HepG2 (cell line): ENCODE results near the gene CA7. TPM values are rescaled to one million over a fixed set of nuclear protein-coding genes. Genes with fewer than 3 reads are reported as not detected.

Experiments used
- ATRX ChIP-seq: sonication (generic); formaldehyde crosslinking; IDR thresholded peaks from 2 replicates; pipeline ENCODE4 v1.4.0; 2020; ENCODE audit warnings: missing genetic modification reagents, borderline replicate concordance
- CBFB ChIP-seq: sonication (generic); formaldehyde crosslinking; IDR thresholded peaks from 2 replicates; pipeline ENCODE4 v1.4.0; 2020; ENCODE audit warnings: missing genetic modification reagents
- CENPX ChIP-seq: sonication (generic); formaldehyde crosslinking; IDR thresholded peaks from 2 replicates; pipeline ENCODE4 v1.9.0; 2021; ENCODE audit warnings: mild to moderate bottlenecking, missing genetic modification reagents, moderate library complexity
- ISX ChIP-seq: sonication (generic); formaldehyde crosslinking; conservative IDR thresholded peaks from 2 replicates; pipeline ENCODE4 v1.5.0; 2020; ENCODE audit warnings: missing genetic modification reagents
- MIER3 ChIP-seq: IDR thresholded peaks from 2 replicates; pipeline ENCODE4 v1.6.1; 2016; ENCODE audit warnings: missing compliant biosample characterization, borderline replicate concordance
- ONECUT2 ChIP-seq: sonication (generic); formaldehyde crosslinking; IDR thresholded peaks from 2 replicates; pipeline ENCODE4 v1.4.0; 2020; ENCODE audit warnings: missing genetic modification reagents
- SRSF4 ChIP-seq: fragments of 200-400 bp; formaldehyde crosslinking; IDR thresholded peaks from one replicate; pipeline ENCODE4 v1.6.1; 2018; ENCODE audit warnings: mild to moderate bottlenecking, low read depth, low read length, moderate library complexity; ENCODE audit not compliant: poor library complexity, severe bottlenecking
- ZNF496 ChIP-seq: sonication (generic); formaldehyde crosslinking; IDR thresholded peaks from 2 replicates; pipeline ENCODE4 v1.8.1; 2023; ENCODE audit warnings: mild to moderate bottlenecking, moderate library complexity, missing genetic modification reagents; ENCODE audit not compliant: insufficient replicate concordance
- ZNF501 ChIP-seq: sonication (generic); formaldehyde crosslinking; IDR thresholded peaks from 2 replicates; pipeline ENCODE4 v1.5.1; 2020; ENCODE audit warnings: mild to moderate bottlenecking, moderate library complexity, missing genetic modification reagents
- ZNF619 ChIP-seq: sonication (generic); formaldehyde crosslinking; IDR thresholded peaks from 2 replicates; pipeline ENCODE4 v1.4.0; 2020; ENCODE audit warnings: mild to moderate bottlenecking, missing genetic modification reagents
- ZNF747 ChIP-seq: sonication (generic); formaldehyde crosslinking; IDR thresholded peaks from 2 replicates; pipeline ENCODE4 v1.8.1; 2023; ENCODE audit warnings: missing genetic modification reagents, mild to moderate bottlenecking, borderline replicate concordance
- ZNF780A ChIP-seq: sonication (generic); formaldehyde crosslinking; IDR thresholded peaks from 2 replicates; pipeline ENCODE4 v1.8.0; 2022; ENCODE audit warnings: mild to moderate bottlenecking, missing genetic modification reagents, moderate library complexity
- polyA plus RNA-seq, 8 experiments: library from polyadenylated mRNA; depleted of rRNA in 3 of 8; stranded (reverse) in 7 of 8; unstranded in 1 of 8; fragments of >200 nt; fragmentation: Illumina TruSeq in 4 of 8; extraction: Trizol in 4 of 8; gene quantifications; 2 replicates each; pipeline versions ENCODE4 v1.2.1 to v1.2.3, GENCODE V29; 2011 to 2016; ENCODE audit warnings: low read depth in 4 of 8, missing spikeins in 1 of 8, mixed read lengths in 1 of 8; ENCODE audit not compliant: insufficient read depth in 1 of 8
- total RNA-seq, 5 experiments: library from RNA; depleted of rRNA; stranded (reverse); fragments of >200 nt; fragmentation: Illumina TruSeq; extraction: Trizol; gene quantifications; 2 replicates each; pipeline ENCODE4 v1.2.3, GENCODE V29; 2016; ENCODE audit warnings: low read depth in 1 of 5
- TF ChIP-seq, protein P1 (sequence below): sonication (generic); formaldehyde crosslinking; IDR thresholded peaks from 2 replicates; pipeline ENCODE4 v1.4.0; 2020; ENCODE audit warnings: missing genetic modification reagents, borderline replicate concordance
- TF ChIP-seq, protein P2 (sequence below): sonication (generic); formaldehyde crosslinking; IDR thresholded peaks from 2 replicates; pipeline ENCODE4 v1.4.0; 2020; ENCODE audit warnings: mild to moderate bottlenecking, missing genetic modification reagents
- TF ChIP-seq, protein P3 (sequence below): sonication (generic); formaldehyde crosslinking; IDR thresholded peaks from 2 replicates; pipeline ENCODE4 v1.5.1; 2020; ENCODE audit warnings: missing genetic modification reagents, mild to moderate bottlenecking, borderline replicate concordance
- TF ChIP-seq, protein P4 (sequence below): sonication (generic); formaldehyde crosslinking; IDR thresholded peaks from 2 replicates; pipeline ENCODE4 v1.4.0; 2020; ENCODE audit warnings: mild to moderate bottlenecking, low read depth, missing genetic modification reagents
- TF ChIP-seq, protein P5 (sequence below): sonication (generic); formaldehyde crosslinking; IDR thresholded peaks from 2 replicates; pipeline ENCODE4; 2020; ENCODE audit warnings: missing genetic modification reagents, mild to moderate bottlenecking, borderline replicate concordance
- TF ChIP-seq, protein P6 (sequence below): sonication (generic); formaldehyde crosslinking; IDR thresholded peaks from 2 replicates; pipeline ENCODE4 v1.5.0; 2020; ENCODE audit warnings: missing genetic modification reagents

CA7 gene
- total and polyA plus RNA-seq, 2 of the 13 experiments (the other 11 are each of a cell fraction or from before 2014, with no cell fraction given): not detected

DNA sequence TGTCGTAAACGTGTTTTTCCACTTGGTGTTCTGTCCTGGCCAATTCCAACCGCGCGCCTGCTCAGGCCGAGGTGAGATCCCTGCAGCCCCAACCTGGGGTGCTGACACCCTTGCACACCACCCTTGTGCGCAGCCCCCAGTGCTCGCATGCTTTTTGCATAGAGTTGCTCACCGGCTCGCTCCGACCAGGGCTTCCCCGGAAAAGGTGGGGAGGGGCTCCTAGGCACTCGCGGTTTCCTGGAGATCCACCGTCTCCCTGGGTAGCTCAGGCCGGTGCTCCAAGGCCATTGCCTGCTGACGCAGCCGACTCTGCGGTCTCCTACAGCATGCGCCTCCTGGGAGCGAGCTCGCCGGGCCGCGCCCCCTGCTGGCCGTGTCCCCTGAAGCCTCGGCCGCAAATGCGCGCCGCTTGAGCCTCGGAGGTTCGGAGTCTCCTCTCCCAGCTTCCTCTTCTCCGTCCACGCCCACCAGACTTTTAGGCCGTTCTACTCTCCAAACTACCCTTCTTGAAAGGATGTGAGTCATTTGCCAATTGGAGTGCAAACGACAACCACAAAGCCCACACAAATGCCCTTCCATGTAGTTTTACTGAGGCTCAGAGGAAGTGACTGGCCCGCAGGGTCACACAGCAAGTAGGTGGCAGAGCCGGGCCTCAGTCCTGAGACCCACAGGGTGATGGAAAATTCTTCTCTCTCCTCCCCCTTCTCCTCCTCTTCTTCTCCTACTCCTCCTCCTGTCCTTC, 28.9 kb downstream of the CA7 start (continued):
- TF ChIP-seq, protein P1, sequence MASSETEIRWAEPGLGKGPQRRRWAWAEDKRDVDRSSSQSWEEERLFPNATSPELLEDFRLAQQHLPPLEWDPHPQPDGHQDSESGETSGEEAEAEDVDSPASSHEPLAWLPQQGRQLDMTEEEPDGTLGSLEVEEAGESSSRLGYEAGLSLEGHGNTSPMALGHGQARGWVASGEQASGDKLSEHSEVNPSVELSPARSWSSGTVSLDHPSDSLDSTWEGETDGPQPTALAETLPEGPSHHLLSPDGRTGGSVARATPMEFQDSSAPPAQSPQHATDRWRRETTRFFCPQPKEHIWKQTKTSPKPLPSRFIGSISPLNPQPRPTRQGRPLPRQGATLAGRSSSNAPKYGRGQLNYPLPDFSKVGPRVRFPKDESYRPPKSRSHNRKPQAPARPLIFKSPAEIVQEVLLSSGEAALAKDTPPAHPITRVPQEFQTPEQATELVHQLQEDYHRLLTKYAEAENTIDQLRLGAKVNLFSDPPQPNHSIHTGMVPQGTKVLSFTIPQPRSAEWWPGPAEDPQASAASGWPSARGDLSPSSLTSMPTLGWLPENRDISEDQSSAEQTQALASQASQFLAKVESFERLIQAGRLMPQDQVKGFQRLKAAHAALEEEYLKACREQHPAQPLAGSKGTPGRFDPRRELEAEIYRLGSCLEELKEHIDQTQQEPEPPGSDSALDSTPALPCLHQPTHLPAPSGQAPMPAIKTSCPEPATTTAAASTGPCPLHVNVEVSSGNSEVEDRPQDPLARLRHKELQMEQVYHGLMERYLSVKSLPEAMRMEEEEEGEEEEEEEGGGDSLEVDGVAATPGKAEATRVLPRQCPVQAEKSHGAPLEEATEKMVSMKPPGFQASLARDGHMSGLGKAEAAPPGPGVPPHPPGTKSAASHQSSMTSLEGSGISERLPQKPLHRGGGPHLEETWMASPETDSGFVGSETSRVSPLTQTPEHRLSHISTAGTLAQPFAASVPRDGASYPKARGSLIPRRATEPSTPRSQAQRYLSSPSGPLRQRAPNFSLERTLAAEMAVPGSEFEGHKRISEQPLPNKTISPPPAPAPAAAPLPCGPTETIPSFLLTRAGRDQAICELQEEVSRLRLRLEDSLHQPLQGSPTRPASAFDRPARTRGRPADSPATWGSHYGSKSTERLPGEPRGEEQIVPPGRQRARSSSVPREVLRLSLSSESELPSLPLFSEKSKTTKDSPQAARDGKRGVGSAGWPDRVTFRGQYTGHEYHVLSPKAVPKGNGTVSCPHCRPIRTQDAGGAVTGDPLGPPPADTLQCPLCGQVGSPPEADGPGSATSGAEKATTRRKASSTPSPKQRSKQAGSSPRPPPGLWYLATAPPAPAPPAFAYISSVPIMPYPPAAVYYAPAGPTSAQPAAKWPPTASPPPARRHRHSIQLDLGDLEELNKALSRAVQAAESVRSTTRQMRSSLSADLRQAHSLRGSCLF (CRISPR knock-in tag): no peak
- TF ChIP-seq ZNF619 (CRISPR knock-in tag) (peak; percentile 65; the same call in 1 of the 2 replicates), MIER3 (CRISPR knock-in tag) (peak; percentile 67; the same call in 1 of the 2 replicates), CBFB (CRISPR knock-in tag) (peak; percentile 78), ZNF501 (CRISPR knock-in tag) (0 out of 2 replicates have a peak, but pooled peaks have one; percentile 43), SRSF4 (no peak), ZNF747 (peak; percentile 87; the same call in 1 of the 2 replicates), ZNF496 (CRISPR knock-in tag) (no peak), CENPX (CRISPR knock-in tag) (no peak), ONECUT2 (CRISPR knock-in tag) (no peak), ZNF780A (CRISPR knock-in tag) (peak; percentile 50; the same call in 1 of the 2 replicates), ATRX (CRISPR knock-in tag) (no peak), ISX (CRISPR knock-in tag) (no peak)
- TF ChIP-seq, protein P2, sequence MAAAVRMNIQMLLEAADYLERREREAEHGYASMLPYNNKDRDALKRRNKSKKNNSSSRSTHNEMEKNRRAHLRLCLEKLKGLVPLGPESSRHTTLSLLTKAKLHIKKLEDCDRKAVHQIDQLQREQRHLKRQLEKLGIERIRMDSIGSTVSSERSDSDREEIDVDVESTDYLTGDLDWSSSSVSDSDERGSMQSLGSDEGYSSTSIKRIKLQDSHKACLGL (CRISPR knock-in tag): peak; percentile 81
- TF ChIP-seq, protein P3, sequence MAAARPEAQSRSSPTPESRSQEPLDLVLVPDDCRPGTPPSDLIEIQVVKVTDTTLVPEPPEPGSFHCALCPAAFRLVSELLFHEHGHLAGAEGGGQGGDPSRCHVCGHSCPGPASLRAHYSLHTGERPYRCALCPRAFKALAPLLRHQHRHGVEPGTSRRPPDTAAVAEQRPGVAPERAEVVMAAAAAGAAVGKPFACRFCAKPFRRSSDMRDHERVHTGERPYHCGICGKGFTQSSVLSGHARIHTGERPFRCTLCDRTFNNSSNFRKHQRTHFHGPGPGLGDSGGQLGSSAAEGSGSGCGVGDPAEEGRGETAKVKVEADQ (CRISPR knock-in tag): no peak
- TF ChIP-seq, protein P4, sequence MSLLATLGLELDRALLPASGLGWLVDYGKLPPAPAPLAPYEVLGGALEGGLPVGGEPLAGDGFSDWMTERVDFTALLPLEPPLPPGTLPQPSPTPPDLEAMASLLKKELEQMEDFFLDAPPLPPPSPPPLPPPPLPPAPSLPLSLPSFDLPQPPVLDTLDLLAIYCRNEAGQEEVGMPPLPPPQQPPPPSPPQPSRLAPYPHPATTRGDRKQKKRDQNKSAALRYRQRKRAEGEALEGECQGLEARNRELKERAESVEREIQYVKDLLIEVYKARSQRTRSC (CRISPR knock-in tag): no peak
- TF ChIP-seq, protein P5, sequence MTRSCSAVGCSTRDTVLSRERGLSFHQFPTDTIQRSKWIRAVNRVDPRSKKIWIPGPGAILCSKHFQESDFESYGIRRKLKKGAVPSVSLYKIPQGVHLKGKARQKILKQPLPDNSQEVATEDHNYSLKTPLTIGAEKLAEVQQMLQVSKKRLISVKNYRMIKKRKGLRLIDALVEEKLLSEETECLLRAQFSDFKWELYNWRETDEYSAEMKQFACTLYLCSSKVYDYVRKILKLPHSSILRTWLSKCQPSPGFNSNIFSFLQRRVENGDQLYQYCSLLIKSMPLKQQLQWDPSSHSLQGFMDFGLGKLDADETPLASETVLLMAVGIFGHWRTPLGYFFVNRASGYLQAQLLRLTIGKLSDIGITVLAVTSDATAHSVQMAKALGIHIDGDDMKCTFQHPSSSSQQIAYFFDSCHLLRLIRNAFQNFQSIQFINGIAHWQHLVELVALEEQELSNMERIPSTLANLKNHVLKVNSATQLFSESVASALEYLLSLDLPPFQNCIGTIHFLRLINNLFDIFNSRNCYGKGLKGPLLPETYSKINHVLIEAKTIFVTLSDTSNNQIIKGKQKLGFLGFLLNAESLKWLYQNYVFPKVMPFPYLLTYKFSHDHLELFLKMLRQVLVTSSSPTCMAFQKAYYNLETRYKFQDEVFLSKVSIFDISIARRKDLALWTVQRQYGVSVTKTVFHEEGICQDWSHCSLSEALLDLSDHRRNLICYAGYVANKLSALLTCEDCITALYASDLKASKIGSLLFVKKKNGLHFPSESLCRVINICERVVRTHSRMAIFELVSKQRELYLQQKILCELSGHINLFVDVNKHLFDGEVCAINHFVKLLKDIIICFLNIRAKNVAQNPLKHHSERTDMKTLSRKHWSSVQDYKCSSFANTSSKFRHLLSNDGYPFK (CRISPR knock-in tag): peak; percentile 75
- TF ChIP-seq, protein P6, sequence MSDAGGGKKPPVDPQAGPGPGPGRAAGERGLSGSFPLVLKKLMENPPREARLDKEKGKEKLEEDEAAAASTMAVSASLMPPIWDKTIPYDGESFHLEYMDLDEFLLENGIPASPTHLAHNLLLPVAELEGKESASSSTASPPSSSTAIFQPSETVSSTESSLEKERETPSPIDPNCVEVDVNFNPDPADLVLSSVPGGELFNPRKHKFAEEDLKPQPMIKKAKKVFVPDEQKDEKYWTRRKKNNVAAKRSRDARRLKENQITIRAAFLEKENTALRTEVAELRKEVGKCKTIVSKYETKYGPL (CRISPR knock-in tag): no peak
